Measurements from ENCODE around the gene EXPH5.

EXPH5 gene

DNA sequence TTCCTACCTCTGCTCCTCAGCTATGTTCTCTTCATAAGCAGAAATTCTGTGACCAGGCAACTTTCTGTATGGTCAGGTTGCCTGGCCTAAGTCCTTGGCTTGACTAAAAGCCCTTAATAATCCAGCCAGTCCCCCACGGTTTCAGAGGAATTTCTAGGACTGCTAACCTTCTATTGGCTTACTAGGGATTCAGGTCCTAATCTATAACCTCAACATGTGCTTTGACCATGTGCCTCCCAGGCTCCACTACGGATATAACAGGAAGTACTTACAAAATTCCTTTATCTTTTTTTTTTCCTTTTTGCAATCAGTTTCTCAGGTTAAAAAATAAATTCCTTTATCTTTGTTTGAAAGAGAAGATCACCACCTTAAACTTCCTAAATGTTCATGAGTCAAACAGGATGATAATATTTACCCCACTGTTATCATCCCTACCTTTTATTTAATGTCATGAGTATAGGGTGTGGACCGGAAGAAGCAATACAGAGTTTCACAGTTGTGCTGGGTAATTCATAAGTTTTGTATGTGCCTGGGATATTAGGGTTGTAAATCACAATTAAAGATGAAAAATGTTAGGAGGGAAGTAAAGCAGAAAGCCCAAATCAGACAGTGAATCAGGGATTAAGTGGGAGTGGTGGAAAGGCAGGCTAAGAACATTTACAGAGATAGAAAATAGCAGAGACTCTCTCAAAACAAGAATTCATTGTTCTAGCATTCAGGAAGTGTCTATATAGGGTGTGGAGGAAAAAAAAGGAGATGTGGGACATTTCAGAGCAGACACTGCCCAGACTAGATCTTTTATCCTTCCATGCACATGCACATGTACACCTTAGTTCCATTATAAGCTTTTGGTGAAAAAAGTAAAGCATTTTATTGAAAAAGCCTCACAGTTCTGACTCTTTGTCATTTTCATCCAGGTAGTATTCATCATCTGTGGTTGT is 84.6 kb downstream of the EXPH5 start:
- DNase-seq: no peak

DNA sequence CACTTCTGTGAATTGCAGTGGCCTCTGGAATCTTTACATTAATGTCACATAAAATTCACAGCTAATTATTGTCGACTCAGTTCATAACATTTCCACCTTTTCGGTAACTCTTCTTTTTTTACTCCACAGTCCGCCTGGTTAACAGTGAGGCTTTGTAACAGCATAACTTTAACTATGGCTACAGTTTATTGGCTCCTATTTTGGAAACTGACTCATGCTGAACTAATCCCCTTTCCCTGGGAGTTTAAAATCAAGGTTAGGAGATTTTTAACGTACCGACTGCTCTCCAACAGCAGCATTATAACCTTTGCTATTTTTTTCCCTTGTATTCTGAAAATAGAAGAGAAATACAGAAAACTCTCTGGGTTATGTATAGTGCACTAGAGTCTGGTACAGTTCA is 92.2 kb downstream of the EXPH5 start:
- DNase-seq: no peak

- DNase-seq: no peak
Observed at GRCh38 chr11:108500721-108501120, 92.8 kb downstream of the EXPH5 start.

DNA sequence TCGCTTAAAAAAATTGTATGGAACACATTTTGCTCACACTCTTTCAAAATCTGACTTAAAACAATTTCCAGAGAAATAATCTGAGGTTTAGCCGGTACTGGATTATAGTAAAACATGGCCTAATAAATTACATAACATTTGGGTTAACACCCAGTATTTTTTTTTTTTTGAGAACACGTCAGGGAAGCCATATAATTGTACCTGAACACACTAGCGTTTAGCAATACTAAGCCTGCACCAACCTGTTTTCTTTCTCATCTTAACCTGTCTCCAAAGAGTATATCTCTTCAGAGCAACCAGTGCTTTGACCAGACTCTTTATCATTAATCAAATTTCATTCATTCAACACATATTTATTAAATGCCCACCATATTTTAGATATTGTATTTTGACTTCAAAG is 93.4 kb downstream of the EXPH5 start:
- DNase-seq: no peak

- DNase-seq: no peak
Observed at GRCh38 chr11:108498816-108499408, 94.7 kb downstream of the EXPH5 start.

DNA sequence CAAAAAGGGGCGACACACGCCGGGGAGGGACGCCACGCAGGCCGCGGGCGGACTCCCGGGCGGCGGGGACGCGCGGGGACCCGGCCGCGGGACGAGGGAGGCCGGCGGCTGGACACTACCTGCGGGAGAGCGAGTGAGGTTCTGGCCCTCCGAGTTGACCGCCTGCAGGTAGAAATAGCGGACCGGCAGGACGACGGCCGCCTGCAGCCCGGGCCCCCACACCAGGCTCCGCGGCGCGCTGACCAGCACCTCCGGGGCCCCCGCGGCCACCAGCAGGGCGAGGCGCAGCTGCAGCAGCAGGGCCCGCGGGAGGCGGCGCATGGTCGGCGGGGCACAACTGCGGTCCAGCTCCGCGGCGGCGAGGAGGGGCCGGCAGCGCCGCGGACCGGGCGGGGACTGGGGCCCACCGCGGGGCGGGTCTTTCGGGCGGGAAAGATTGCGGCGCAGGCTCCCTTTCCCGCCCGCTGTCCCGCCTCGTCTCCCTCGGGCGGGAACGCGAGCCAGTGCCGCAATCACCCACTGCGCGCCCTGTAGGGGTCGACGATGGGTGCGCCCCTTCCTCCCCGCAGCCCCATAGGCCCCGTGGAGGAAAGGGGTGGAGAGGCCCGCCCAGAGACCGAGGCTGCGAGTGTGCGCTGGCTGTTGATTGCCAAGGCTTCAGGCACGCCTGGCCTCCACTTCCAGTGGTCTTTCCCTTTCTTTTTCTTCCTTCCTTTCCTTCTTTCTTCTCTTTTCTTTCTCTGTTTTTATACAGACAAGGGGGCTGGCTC is 95.3 kb downstream of the EXPH5 start, which contains the start of gene POGLUT3:
POGLUT3 (minus strand) TSS at position 339 of the 770 bp plus-strand sequence; CDS start at position 321, 18 bp downstream.
- peak; percentile 27 for DNase-seq

- DNase-seq: peak; percentile 86
Observed at GRCh38 chr11:108497317-108498045, 96.1 kb downstream of the EXPH5 start.

DNA sequence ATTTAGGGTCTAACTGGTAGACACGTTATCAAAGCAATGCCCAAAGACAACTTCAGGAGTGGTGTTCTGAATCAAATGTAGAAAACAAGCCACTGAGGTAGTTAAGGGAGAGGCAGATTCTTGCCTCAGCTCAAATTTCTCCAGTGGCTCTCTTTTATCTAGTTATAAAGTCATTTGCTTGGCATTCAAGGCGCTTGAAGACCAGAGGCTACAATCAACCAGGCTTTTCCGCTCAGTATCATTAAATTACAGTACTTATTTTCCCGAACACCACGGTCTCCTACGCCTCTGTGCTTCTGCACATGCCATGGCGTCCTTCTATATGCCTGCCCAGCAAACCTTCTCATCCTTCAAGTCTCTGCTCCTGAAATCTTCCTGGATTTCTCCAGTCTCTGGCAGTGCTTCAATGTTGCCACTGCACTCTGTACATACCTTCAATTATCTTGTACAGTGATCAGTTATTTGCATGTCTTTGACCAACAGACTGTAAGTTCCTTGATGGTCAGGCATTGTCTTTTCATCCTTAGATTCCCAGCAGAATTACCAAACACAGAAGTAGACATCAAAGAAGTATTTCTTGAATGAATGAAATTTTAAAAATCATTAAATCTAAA is 96.8 kb downstream of the EXPH5 start:
- no peak for DNase-seq

GRCh38 chr11:108495326-108495725 is 98.2 kb downstream of the EXPH5 start:
- no peak for DNase-seq

DNA sequence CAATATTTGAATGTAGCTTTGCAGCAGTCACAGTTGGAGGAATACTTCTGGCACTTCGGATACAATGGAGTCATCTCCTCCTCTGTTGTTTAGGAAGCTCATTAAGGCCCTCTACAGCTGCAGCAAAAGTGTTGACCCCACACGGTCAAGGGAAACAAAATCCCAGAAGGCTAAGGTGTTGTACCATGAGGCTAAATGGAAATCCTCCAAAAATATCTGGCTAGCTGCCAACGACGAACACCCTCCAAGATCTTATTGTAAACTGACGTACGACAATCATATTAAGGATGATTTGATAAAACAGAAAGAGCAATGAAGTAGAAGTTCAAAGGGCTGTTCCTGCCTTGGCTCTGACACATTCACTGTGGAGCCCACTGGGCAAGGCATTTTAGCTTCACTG is 99.4 kb downstream of the EXPH5 start:
- DNase-seq: no peak

- no peak for DNase-seq
Observed at GRCh38 chr11:108491936-108492335, 101.6 kb downstream of the EXPH5 start.

- DNase-seq: no peak
Observed at GRCh38 chr11:108486828-108487227, 106.7 kb downstream of the EXPH5 start.

DNA sequence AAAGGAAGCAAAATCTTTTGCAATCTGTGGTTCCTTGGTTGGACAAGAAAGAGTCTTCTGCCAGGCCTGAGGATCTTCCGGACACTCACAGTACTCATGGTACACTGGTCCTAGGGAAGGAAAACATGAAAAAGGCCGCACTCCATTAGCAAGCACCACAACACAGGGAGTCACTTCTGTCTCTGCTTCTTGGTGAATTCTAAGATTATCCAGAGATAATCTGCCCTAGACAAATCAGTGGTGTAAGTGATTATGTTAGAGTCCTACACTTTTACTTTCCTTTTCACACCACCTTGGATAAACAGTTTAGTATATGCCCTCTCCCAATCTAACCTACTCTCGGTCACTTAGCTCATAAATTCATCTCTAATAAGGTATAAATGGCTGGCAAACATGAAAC is 107.2 kb downstream of the EXPH5 start:
- no peak for DNase-seq

GRCh38 chr11:108483163-108483562 is 110.4 kb downstream of the EXPH5 start:
- no peak for DNase-seq

DNA sequence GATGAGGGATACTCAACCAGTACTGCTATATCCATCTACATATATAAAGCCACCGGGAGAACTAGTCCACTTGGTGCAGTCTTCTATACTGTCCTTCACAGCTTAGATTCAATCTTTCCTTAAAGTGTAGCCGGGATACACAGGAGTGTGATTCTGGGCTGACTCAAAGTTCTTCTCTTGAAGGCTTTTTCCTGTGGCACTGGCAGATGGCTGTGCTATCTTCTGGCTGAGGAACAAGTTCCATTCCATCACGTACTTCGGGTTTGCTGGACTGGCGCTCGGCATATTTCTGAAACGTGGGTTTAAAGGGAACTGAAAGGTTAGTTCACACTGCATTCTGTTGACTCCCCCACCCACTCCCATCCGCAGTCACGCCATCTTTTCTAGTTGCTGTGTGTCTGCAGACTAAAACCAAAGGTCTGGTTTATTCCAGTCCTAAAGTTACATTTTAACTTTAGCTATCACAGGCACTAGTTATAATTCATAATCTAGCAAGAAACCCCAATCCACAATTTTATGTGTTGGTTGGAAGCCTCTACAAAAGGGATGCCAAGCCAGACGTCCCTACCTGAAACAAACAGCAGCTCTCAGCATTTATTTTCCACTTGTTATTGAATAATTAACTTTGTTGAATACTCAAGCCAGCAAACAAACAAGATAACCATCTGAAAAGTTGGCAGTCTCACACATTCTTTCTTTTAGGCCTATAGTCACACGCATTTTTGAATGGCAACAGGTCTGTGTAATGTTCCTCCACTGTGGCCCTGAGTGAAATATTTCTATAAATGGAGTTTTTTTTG is 118.7 kb downstream of the EXPH5 start:
- no peak for DNase-seq

DNA sequence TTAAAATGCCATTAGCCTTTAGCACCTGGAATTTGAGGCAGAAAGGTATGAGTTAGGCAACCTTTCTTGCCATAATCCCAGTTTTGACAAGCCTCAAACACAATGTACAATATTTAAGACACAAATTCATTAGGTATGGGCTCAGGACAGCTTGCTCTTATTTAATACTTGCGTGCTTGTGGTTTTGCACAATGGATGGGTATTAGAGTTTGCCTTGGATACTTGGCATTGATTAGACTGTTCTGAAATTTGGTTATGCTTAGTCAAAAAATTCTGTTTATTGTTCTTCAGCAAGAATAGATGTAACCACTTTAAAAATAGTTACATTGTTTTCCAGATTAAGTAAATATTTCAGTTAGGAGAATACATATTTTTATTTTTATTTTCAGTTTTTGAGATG is 120.9 kb downstream of the EXPH5 start:
- DNase-seq: no peak

- DNase-seq: no peak
Observed at GRCh38 chr11:108468478-108468864, 125.1 kb downstream of the EXPH5 start.

DNA sequence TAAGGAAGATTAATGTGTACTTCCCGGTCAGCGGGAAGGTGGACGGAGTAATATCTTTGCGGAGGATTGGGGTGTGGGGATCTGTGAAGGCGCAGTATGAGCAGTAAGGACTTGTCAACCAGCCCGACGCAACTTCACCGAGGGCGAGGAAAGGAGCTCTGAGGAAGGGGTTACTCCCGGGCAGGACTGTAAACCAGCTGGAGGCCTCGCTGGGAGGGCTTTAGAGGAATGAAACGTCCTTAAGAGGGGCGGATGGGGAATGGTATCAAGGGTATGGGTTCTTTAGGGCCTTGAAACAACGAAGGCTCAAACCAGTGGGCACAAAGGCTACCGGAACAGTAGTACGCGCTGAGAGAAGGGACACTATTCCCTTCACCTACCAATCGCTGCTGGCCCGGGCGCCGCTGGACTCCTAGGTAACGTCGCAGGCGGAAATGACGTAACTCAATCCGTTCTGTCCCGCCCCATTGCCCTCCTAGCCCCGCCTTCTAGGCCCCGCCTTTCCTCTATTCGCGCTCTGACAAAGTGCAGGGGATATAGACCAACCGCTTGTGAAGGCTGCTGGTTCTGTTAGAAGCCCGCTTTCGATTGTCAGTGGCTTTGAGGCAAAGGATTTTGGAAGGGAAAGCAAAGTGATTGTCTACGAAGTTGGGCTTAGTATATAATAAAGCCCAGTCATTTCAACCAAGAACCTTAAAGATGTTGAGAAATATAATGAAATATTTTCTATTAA is 126.3 kb downstream of the EXPH5 start, which contains the start of gene C11orf65:
C11orf65 (minus strand) TSS at position 439 of the 733 bp plus-strand sequence. CDS start 5,970 bp downstream, outside the sequence.
- DNase-seq: peak; percentile 96

- DNase-seq: no peak
Observed at GRCh38 chr11:108466405-108466804, 127.2 kb downstream of the EXPH5 start.
